ENCODE results near the gene B3GLCT.

The B3GLCT gene

GRCh38 chr13:31356991-31357390 is 157.2 kb downstream of the B3GLCT start:
- Mint-ChIP-seq H3K36me3 (ENCODE audit: low read depth) (no peaks in the 10 kb centered on the region), H3K4me1 (ENCODE audit: low read depth) (no peaks in the 10 kb centered on the region), H3K9me3 (peaks cover 18% of the 10 kb centered on the region), H3K4me3 (no peak overlapping the region), H3K27me3 (peaks cover 4% of the 10 kb centered on the region), H3K27ac (no peak overlapping the region)

- Mint-ChIP-seq H3K27me3 (peaks cover 4% of the 10 kb centered on the region), H3K36me3 (ENCODE audit: low read depth) (no peaks in the 10 kb centered on the region), H3K9me3 (peaks cover 18% of the 10 kb centered on the region), H3K27ac (no peak overlapping the region), H3K4me3 (no peak overlapping the region), H3K4me1 (ENCODE audit: low read depth) (no peaks in the 10 kb centered on the region)
Observed at GRCh38 chr13:31357581-31357980, 157.8 kb downstream of the B3GLCT start.

- Mint-ChIP-seq H3K36me3 (ENCODE audit: low read depth) (no peaks in the 10 kb centered on the region), H3K9me3 (peaks cover 3% of the 10 kb centered on the region), H3K27me3 (no peaks in the 10 kb centered on the region), H3K27ac (no peak overlapping the region), H3K4me3 (no peak overlapping the region), H3K4me1 (ENCODE audit: low read depth) (no peaks in the 10 kb centered on the region)
Observed at GRCh38 chr13:31361673-31362072, 161.9 kb downstream of the B3GLCT start.

- Mint-ChIP-seq H3K4me3 (no peak overlapping the region), H3K27me3 (peaks cover 6% of the 10 kb centered on the region), H3K36me3 (ENCODE audit: low read depth) (no peaks in the 10 kb centered on the region), H3K27ac (no peak overlapping the region), H3K9me3 (peaks cover 3% of the 10 kb centered on the region), H3K4me1 (ENCODE audit: low read depth) (no peaks in the 10 kb centered on the region)
Observed at GRCh38 chr13:31365630-31366029, 165.9 kb downstream of the B3GLCT start.

DNA sequence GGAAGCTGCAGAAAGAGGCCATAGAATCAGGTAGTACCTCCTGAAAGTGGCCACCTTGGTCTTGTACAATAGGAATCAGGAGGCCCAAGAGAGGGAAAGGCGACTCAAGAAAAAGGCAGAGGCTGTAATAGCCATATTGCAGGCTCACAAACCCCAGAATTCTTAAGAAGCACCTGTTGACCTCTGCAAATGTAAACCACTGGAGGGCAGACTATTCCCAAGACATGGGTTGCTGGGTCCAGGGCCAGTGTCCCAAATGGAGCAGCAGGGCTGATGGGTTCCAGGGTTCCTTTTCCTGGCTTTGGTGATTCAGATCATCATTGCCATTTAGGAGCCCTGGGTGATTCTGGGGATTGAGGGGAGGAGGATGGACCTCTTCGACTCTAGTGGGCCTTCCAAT is 167.6 kb downstream of the B3GLCT start:
- Mint-ChIP-seq H3K27ac (no peak overlapping the region), H3K4me1 (ENCODE audit: low read depth) (no peaks in the 10 kb centered on the region), H3K9me3 (peaks cover 3% of the 10 kb centered on the region), H3K27me3 (peaks cover 6% of the 10 kb centered on the region), H3K4me3 (no peak overlapping the region), H3K36me3 (ENCODE audit: low read depth) (no peaks in the 10 kb centered on the region)

DNA sequence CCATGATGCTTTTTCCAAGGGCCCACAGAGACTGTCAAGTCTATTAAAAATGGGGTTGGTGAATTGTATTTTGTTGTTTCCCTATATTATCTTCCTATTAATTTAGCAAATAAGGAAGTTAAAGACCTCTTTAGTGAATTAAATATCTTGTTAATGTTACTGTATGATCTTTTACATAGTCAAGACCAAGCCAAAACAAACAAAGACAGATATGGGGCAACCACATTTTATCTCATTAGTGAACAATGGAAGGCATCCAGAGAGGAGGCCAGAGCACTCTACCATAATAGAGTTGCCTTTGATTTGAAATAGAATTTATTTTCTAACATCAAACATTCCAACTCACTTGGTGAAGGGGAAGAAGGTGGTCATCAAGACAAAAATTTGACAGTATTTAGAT is 169.4 kb downstream of the B3GLCT start:
- H3K27me3 Mint-ChIP-seq = peaks cover 6% of the 10 kb centered on the region
- peaks cover 3% of the 10 kb centered on the region for H3K9me3 Mint-ChIP-seq
- no peak overlapping the region for H3K4me3 Mint-ChIP-seq
- no peaks in the 10 kb centered on the region for H3K4me1 Mint-ChIP-seq (ENCODE audit: low read depth)
- H3K27ac Mint-ChIP-seq = no peak overlapping the region
- no peaks in the 10 kb centered on the region for H3K36me3 Mint-ChIP-seq (ENCODE audit: low read depth)

- Mint-ChIP-seq H3K9me3 (no peaks in the 10 kb centered on the region), H3K4me3 (no peak overlapping the region), H3K27ac (no peak overlapping the region), H3K36me3 (ENCODE audit: low read depth) (no peaks in the 10 kb centered on the region), H3K4me1 (ENCODE audit: low read depth) (no peaks in the 10 kb centered on the region), H3K27me3 (peaks cover 6% of the 10 kb centered on the region)
Observed at GRCh38 chr13:31372454-31372853, 172.7 kb downstream of the B3GLCT start.

DNA sequence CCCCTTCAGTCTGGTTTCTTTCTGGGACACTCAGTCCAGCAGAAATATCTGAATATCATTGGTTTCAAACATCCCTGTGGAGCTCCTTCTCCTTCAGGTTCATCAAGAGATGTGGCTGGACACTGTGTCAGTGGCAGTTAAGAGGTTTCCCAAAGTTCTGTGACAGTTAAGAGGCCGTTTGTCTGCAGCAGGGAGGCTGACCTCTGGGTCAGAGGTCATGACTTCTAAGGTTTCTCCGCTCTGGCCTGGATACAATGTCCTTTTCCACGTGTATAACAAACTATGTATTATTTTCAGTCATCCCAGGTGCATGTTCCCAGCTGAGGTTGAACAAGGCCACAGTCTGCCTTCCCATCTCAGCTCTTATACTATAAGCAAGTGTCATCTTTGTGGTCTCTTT is 174.9 kb downstream of the B3GLCT start:
- H3K9me3 Mint-ChIP-seq = no peaks in the 10 kb centered on the region
- no peak overlapping the region for H3K27ac Mint-ChIP-seq
- no peak overlapping the region for H3K4me3 Mint-ChIP-seq
- H3K4me1 Mint-ChIP-seq (ENCODE audit: low read depth) = no peaks in the 10 kb centered on the region
- H3K27me3 Mint-ChIP-seq = peaks cover 9% of the 10 kb centered on the region
- no peaks in the 10 kb centered on the region for H3K36me3 Mint-ChIP-seq (ENCODE audit: low read depth)

GRCh38 chr13:31377946-31378345 is 178.2 kb downstream of the B3GLCT start:
- Mint-ChIP-seq H3K36me3 (ENCODE audit: low read depth) (no peaks in the 10 kb centered on the region), H3K27me3 (peaks cover 13% of the 10 kb centered on the region), H3K9me3 (no peaks in the 10 kb centered on the region), H3K4me3 (no peak overlapping the region), H3K27ac (no peak overlapping the region), H3K4me1 (ENCODE audit: low read depth) (no peaks in the 10 kb centered on the region)

DNA sequence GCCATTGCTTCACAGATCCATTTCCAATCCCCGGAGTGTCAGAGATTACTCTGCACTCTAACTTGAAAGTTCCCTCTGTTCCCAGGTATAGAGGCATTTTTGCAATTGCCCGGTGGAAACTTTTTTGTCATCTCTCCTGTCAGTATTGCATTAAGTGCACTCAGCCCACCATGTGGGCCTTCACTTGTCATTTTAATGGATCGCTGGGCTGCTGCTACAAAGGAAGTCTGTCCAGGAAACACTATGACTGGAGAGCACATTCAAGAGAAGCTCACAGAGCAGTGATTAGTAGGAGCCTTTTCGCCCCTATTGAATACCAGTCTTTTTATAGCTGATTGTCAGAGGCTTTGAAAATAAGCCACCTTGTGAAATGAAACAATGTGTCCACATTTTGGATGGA is 180.9 kb downstream of the B3GLCT start:
- Mint-ChIP-seq H3K4me3 (no peak overlapping the region), H3K9me3 (peaks cover 2% of the 10 kb centered on the region), H3K27me3 (peaks cover 16% of the 10 kb centered on the region), H3K4me1 (ENCODE audit: low read depth) (no peaks in the 10 kb centered on the region), H3K27ac (no peak overlapping the region), H3K36me3 (ENCODE audit: low read depth) (no peaks in the 10 kb centered on the region)

Data from stimulated activated naive CD8-positive, alpha-beta T cell treated with anti-CD3 and anti-CD28 coated beads, Interleukin-15, Interleukin-2, amounts not matched to agents 100 ng/mL and 50 ng/mL, for 24 hours (primary cell).